ENCODE data around the gene ADAMTS12.

- TF ChIP-seq CTCF (conservative IDR thresholded peaks at IDR 0.05 in 1 of 2, IDR thresholded peaks at IDR 0.05 in 1 of 2; ENCODE audit: low read depth in 1 of 2, low read length in 2 of 2) (no peak), EZH2 (IDR thresholded peaks at IDR 0.05; ENCODE audit: low read length, missing control alignments) (no peak)
Measured at GRCh38 chr5:33887268-33887667, 4.5 kb downstream of the ADAMTS12 start.
